ENCODE measurements around the gene NTM. TPM values are rescaled to one million over a fixed set of nuclear protein-coding genes. Genes with fewer than 3 reads are reported as not detected.

NTM gene
- total RNA-seq, 1 donor from 2014 or later = 4.3 TPM

GRCh38 chr11:131866535-131867400, 496.4 kb downstream of the NTM start:
- peak; percentile 17 for TF ChIP-seq CTCF (IDR thresholded peaks at IDR 0.05; ENCODE audit: unreplicated experiment)
- no peaks in the 10 kb centered on the region for H3K4me1 Mint-ChIP-seq (ENCODE audit: low read depth)
- no peaks in the 10 kb centered on the region for H3K9me3 Mint-ChIP-seq (ENCODE audit: low read depth)
- no peaks in the 10 kb centered on the region for H3K36me3 Mint-ChIP-seq (ENCODE audit: insufficient read depth)
- no peak overlapping the region for H3K27ac Mint-ChIP-seq
- peaks cover 55% of the 10 kb centered on the region for H3K27me3 Mint-ChIP-seq
- H3K4me3 Mint-ChIP-seq (ENCODE audit: low read depth) = no peak overlapping the region
- no peak for DNase-seq (ENCODE audit: low spot score, unreplicated experiment)

DNA sequence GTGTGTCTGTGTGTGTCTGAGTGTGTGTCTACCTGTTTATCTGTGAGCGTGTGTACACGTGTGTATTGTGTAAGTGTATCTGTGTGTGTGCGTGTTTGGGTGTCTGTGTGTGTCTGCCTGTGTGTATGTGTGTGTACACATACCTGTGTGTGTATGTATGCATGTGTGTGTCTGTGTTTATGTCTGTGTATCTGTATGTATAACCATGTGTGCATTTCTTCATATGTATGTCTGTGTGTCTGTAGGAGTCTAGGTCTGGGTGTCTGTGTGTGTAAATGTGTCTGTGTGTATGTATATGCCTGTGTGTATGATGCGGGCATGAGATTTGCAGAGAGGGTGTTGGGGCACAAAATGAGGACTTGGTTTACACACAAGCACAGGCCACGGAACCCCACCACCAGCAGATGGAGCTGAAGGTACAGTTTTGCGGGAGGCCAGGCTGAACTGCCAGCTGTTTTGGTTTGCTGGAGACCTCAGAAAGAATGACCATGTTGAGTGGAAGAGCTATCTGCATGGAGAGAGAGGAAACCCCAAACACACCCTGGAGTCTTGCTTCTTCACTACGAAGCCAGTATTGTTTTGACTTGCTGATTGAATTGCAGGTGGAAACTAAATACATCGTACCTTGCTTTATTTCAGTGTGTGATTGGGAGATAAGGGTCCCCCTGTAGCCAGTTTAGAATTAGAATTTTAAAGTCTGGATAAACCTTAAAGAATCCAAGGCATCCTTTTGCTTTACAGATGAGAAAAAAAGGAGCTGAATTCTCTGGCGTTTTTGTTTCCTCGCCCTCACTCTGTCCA, 497.2 kb downstream of the NTM start:
- H3K27me3 Mint-ChIP-seq = peaks cover 56% of the 10 kb centered on the region
- H3K9me3 Mint-ChIP-seq (ENCODE audit: low read depth) = no peaks in the 10 kb centered on the region
- H3K4me3 Mint-ChIP-seq (ENCODE audit: low read depth) = no peak overlapping the region
- no peak overlapping the region for H3K27ac Mint-ChIP-seq
- peak; percentile 62 for DNase-seq (ENCODE audit: low spot score, unreplicated experiment)
- no peaks in the 10 kb centered on the region for H3K4me1 Mint-ChIP-seq (ENCODE audit: low read depth)
- TF ChIP-seq CTCF (IDR thresholded peaks at IDR 0.05; ENCODE audit: unreplicated experiment) = peak; percentile 84
- no peaks in the 10 kb centered on the region for H3K36me3 Mint-ChIP-seq (ENCODE audit: insufficient read depth)

- no peak for TF ChIP-seq CTCF (IDR thresholded peaks at IDR 0.05; ENCODE audit: unreplicated experiment)
- Mint-ChIP-seq H3K27me3 (peaks cover 47% of the 10 kb centered on the region), H3K36me3 (ENCODE audit: insufficient read depth) (no peaks in the 10 kb centered on the region), H3K4me3 (ENCODE audit: low read depth) (no peak overlapping the region), H3K4me1 (ENCODE audit: low read depth) (no peaks in the 10 kb centered on the region), H3K27ac (no peak overlapping the region), H3K9me3 (ENCODE audit: low read depth) (no peaks in the 10 kb centered on the region)
- no peak for DNase-seq (ENCODE audit: low spot score, unreplicated experiment)
Measured at GRCh38 chr11:131868629-131869507, 498.5 kb downstream of the NTM start.

GRCh38 chr11:131870305-131870704, 499.9 kb downstream of the NTM start:
- DNase-seq (ENCODE audit: low spot score, unreplicated experiment) = no peak
- TF ChIP-seq CTCF (IDR thresholded peaks at IDR 0.05; ENCODE audit: unreplicated experiment) = no peak
- Mint-ChIP-seq H3K4me1 (ENCODE audit: low read depth) (no peaks in the 10 kb centered on the region), H3K27me3 (peaks cover 37% of the 10 kb centered on the region), H3K9me3 (ENCODE audit: low read depth) (no peaks in the 10 kb centered on the region), H3K27ac (no peak overlapping the region), H3K36me3 (ENCODE audit: insufficient read depth) (no peaks in the 10 kb centered on the region), H3K4me3 (ENCODE audit: low read depth) (no peak overlapping the region)

GRCh38 chr11:131871006-131871405, 500.6 kb downstream of the NTM start:
- Mint-ChIP-seq H3K36me3 (ENCODE audit: insufficient read depth) (no peaks in the 10 kb centered on the region), H3K27me3 (peaks cover 40% of the 10 kb centered on the region), H3K27ac (no peak overlapping the region), H3K4me3 (ENCODE audit: low read depth) (no peak overlapping the region), H3K9me3 (ENCODE audit: low read depth) (no peaks in the 10 kb centered on the region), H3K4me1 (ENCODE audit: low read depth) (no peaks in the 10 kb centered on the region)
- no peak for TF ChIP-seq CTCF (IDR thresholded peaks at IDR 0.05; ENCODE audit: unreplicated experiment)
- no peak for DNase-seq (ENCODE audit: low spot score, unreplicated experiment)
